Heart left ventricle (tissue), 13 donors: ENCODE measurements around the gene CRYL1.

Experiments
- CTCF ChIP-seq, 12 donors: fragments of 200-600 bp; sonication (generic) in 4 of 12; IDR thresholded peaks; one replicate each; pipeline versions ENCODE4 v1.5.0 to v1.8.0; 2018 to 2022; ENCODE audit warnings: antibody characterized with exemption in 12 of 12, mild to moderate bottlenecking in 5 of 12
- POLR2A ChIP-seq, 2 donors: fragments of 450-650 bp; IDR thresholded peaks; one replicate each; pipeline ENCODE4 v1.6.1; 2017; ENCODE audit warnings: antibody characterized with exemption in 2 of 2, mild to moderate bottlenecking in 2 of 2, moderate library complexity in 2 of 2
- donor health status: ischemic (EF 13 %, LVEDD 7.1; RV severe dilation, severe dysfunction).
- donor health status: DM: no; HTN: yes; CAD: no.
- donor health status: DM: no; HTN: no; CAD: no.
- donor health status: ischemic (EF 25% LVEDD 6.9; RV normal size, moderate dysfunction).
- donor health status: ischemic (EF 25% LVEDD 5.7; RV mildly dilated, moderate dysfunction).
- donor health status: ischemic (EF 35%, LVEDD 5.7; RV mildly dilated, moderate dysfunction).
- donor health status: nonischemic (EF 11% LVEDD 7.7; RV severe dilation, severe dysfunction).
- donor health status: DM: yes; HTN: yes; CAD: no.
- donor health status: PGD.
- donor health status: ischemic (EF 29% LVEDD 5.4; RV normal size, mild dysfunction).
- donor health status: nonischemic (EF 23%, LVEDD 6.1; RV moderate dilation, normal function).

GRCh38 chr13:20362484-20363041 lies 163.1 kb downstream of the CRYL1 start:
- TF ChIP-seq CTCF (IDR thresholded peaks at IDR 0.05) (no peak), POLR2A (IDR thresholded peaks at IDR 0.05) (no peak)
